NCI-H2196 treated with DMSO at 0.1 percent for 48 hours (cell line): ENCODE measurements around the gene SNPH.

Source experiments
- DNase-seq: peaks from one replicate; lab custom pipeline; 2025; ENCODE audit not compliant: unreplicated experiment; lab: John Stamatoyannopoulos, UW

The SNPH gene

DNA sequence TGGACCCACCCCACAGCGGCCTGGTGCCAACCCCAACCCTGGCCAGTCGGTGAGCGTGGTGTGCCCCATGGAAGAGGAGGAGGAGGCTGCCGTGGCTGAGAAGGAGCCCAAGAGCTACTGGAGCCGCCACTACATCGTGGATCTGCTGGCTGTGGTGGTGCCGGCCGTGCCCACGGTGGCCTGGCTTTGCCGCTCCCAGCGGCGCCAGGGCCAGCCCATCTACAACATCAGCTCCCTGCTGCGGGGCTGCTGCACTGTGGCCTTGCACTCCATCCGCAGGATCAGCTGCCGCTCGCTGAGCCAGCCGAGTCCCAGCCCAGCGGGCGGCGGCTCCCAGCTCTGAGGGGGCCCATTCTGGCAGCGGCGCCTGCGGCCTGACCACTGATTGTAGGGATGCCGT lies 39.6 kb downstream of the SNPH start:
- DNase-seq: no peak

DNA sequence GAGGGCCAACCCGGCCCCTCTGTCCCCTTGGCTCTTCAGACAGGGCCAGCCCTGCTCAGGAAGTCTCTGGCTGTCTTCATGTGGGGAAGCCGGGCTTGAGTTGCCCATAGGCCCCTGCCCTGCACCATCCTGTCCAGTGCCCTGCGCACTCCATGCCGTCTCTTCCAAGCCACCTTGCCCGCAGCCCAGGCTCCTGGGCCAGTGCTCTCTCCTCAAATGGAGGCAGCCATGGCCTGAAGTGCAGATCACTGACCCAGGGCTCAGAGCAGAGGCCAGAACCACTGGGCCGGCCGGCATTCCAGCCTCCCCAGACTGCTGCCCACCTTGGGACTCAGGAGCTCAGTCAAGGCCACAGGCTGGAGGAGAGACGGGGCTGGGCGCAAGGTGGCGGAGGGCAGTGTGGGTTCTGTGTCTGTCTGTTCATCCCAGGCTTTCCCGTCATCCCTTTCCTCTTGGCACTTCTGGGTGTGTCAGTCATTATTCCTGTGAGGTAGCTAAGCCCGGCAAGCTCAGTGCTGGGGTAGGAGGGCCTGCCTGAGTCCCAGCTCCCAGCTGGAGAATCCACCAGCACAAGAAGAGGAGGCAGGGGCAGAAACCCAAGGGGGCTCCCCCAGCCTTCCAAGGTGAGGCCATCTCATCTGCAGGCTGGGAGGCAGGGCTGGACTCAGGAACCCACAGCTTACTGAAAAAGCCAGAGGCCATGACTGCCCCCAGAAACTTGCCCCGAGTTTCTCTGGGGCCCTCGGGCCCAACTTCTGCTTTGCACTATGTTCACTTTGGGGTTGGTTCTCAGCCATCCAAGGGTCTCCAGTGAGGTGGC lies 40.4 kb downstream of the SNPH start:
- DNase-seq: no peak

DNA sequence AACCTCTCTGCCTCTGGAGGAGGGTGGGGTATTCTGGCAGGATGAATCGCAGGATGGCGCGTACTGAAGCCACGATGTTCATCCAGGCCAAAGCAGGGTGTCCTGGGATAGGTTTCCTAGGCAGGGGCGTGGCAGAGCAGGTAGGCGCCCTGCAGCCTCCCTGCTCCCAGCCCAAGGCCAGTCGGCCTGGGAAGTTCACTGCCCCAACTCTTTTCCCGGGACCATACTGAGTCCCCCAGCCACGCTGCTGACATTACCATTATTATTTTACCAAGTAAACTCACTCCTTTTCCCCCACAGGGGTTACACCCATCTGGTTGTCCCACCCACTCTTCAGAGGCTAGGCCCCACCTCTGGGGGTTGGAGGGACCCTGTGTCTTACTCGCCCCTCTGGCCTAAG lies 41.1 kb downstream of the SNPH start:
- no peak for DNase-seq

DNA sequence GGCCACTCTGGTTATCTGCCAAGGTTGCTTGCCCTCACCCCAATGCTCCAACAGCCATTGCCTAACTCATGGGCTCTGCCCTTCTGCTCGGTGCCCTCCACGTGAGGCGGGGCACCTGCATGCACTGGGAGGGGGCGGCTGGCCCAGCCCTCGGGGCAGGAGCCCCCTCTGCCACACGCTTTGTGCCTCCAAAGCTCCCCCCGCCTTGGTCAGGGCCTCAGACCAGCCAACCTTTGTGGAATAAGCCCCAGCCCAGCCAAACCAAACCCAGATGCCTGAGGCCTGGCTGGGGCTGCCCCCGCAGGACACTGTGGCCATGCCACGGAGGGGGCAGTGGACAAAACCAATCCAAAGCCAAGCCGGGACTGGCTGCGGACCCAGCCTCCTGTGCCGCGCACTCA lies 41.5 kb downstream of the SNPH start:
- DNase-seq: no peak

DNA sequence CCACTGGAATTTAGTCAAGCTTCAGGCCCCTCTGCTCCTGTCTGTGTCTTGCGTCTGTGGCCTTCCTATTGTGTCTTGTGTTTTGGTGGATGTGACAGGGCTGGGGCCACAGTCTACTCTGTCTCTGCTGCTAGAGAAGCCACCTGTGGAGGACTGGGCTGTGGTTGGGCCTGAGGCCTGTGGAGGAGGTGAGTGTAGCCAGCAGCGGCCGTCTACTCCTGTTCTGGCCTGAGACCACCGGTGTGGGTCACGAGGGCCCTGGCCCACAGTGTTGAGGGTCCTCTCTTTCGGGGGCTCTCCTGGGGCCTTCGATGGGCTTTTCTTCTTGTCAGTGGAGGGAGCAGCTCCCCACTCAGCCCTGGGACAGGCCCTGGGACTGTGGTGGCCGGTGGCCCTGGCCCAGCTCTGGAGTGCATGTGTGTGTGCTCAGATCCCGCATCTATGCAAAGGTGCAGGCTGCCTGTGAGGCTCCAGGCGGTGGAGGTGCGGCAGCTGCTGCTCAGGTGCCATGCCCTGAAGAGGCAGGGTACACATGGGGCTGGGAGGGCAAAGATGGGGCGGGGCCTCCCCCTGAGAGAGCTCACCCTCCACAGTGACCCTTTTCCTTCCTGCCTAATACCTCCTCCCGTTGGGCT lies 42.1 kb downstream of the SNPH start:
- no peak for DNase-seq

DNA sequence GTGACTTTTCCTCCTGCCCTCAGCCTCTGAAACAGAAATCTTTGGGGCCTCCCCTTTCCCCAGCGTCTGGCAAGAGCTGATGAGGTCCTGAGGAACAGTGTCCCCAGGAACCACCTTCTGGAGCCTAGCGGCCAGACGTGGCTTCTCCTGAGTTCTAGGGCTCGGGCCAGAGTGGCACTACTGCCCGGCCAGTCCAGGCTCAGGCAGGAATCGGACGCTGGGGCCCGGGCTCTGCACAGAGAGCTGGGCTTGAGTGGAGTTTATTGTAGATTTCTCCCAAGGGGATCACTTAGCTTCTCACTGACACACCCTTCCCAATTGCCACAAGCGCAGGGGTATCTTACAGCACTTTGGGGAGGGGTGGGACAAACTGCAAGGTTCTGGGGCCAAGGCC lies 42.6 kb downstream of the SNPH start:
- DNase-seq: no peak

DNA sequence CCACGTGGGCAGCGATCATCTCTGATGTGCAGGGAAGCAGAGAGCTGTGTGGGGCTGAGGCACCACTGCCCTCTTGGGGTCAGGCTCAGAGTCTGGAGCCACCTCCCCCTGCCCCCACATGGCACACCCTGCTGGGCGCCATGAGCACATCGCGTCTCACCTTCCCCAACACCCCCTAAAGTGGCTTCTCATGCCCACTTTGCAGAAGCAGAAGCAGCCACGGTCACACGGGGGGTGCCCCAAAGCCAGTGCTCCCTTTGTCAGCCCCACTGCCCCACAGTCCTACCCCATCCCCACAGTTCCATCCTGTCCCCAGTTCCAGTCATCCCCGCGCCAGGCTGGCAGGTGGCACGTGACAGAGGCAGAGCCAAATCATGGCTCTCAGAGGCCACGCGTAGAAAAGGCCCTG lies 43.3 kb downstream of the SNPH start:
- DNase-seq: no peak

DNA sequence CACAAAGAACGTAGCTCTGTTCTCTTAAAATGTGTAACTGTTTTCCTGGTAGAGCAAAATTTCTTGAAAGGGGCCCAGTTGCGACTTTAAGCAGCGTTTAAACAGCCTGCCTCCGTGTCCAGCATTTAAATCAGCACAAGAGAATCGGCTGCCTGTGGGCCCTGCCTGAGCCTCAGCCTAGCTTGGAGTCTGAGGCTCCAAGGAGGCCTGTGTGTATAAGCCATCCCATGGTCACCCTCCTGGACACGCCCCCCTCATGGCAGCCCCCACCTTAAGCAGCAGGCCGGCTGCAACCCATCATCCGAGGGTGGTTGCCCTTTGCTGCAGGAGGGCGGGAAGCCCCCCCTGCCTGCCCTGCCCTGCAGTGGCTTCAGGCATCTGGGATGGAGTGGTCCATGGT lies 44.0 kb downstream of the SNPH start:
- DNase-seq: no peak

DNA sequence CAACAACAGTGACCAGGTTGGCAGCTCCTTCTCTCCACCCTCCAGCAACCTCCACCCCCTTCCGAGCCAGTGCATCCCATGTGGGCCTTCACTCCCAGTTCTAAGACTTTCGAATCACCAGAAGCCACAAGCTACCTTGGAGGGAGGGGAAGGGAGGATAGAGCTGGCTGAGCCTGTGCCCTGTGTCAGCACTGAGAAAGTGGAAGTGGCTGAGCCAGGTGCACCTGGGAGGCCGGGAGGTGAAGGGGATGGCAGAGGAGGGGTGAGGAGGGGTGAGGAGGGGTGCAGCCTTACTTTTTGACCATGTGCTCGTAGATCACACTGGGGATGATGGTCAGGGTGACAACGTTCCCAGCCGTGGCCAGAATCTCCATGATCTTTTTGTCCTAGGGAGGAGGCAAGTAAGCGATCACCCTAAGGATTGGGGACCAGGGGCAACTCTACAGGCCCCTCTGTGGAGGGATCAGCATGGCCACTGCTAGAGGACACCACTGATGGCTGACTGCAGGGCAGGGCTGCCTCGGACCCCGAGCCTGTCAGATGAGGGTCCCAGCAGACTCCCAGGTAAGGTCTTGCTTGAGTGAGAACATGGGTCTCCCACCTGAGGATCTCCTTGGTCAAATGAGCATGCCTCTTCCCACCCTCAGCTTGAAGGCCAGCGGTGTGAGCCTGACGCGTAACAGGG lies 44.6 kb downstream of the SNPH start:
- no peak for DNase-seq

DNA sequence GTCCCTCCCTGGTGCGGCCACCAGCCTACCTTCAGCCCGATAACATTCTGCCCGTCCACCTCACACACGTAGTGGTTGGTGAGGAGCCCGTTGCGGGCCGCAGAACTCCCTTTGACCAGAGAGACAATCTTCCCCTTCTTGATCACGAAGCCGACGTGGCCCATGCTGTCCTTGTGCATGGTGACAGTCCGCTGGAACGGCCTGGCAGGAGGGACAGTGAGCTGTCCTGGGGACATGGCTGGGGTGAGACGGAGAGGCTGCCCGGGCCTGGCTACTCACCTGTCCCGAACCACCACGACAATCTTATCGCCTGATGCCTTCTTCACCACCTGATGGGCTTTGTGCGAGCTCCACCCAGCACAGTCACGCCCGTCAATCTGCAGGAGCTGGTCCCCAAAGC lies 46.2 kb downstream of the SNPH start:
- no peak for DNase-seq

DNA sequence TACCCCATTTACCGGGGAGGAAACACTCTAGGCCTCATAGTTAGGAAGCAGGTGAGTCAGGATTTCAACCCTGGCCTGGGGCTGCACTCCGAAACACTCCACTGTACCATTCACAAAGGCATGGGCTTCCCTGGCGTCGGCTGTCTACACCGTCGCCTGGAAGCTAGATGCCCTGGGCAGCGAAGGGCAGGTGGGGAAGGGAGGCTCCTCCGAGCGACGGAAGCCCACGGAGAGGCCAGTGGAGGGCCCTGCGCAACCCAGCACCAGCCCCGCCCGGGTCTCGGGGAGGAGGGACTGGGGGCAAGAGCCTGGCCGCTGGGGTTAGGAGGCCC lies 46.8 kb downstream of the SNPH start:
- DNase-seq: no peak

DNA sequence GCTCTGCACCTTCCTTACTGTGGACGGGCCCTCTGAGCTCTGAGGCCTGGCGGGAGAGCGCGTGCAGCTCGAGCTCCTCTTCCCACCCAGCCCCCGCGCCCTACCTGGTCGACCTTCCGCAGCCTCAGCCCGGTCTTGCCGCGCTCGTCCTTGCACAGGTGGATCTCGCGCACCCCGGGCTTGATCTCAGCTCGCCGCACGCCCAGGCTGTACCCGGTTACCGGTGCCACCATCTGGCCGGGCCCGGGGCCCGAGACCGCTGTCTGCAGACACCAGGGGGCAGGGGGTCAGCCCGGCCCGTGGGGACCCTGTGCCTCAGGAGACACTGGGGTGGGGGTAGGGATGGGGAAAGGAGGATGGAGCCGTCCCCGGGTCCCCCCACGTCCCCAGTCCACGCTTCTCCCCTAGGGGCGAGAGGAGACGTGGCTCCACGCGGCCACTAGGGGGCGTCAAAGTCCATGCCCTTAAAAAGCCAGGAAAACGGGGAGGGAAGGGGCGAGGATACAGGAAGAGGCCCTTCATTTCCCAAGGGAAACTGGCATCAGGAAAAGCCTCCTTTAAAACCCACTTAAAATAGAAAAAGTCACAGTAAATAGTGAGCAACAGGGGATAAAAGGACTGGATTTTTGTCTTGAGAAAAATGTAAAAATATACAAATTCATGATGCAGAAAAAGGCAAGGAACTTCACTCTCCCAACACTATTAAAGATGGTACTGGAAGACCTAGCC lies 47.3 kb downstream of the SNPH start:
- DNase-seq: peak; percentile 49

DNA sequence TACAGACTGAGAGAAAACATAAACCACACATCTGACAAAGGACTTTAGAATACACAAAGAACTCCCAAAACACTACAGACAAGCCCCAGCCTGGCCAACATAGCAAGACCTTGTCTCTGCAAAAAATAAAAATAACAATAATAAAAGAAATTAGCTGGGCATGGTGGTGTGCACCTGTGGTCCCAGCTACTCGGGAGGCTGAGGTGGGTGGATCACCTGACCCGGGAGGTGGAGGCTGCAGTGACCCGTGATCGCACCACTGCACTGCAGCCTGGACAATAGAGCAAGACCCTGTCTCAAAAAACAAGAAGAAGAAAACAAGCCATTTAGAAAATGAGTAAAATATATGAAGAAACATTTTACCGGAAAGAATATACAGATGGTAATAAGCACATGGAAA lies 49.7 kb downstream of the SNPH start:
- no peak for DNase-seq

DNA sequence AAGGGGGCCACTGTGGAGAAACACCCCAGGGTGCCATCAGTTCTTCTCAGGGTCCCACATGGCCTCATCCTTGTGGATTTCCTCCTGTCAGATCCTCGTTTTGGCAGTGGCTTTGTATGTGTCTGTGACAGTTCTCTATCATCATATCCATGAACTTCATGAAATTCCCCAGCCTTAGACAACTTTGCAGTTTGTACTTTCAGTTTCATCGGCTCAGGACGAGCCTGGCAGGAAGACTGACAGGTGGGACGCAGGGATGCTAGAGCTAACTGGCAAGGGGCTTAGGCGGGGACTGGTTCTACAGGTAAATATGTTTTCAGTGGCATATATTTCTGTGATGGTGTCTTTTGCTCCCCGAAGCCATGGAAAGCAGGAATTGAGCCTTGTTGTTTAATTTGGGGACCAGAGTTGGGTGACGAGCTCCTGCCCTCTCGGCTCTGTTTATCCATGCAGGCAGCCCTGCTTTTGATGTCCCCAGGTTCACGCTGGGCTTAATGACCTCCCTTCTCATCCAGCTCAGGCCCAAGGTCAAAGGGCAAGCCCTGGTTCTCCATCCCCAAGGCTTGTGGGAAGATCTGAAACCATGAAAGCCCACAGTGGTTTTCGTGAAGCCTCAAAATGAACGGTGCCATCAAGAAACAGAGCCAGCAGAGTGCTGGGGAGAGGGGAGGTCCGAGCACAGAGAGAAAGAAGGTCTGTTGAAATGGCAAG lies 51.6 kb downstream of the SNPH start:
- DNase-seq: no peak

DNA sequence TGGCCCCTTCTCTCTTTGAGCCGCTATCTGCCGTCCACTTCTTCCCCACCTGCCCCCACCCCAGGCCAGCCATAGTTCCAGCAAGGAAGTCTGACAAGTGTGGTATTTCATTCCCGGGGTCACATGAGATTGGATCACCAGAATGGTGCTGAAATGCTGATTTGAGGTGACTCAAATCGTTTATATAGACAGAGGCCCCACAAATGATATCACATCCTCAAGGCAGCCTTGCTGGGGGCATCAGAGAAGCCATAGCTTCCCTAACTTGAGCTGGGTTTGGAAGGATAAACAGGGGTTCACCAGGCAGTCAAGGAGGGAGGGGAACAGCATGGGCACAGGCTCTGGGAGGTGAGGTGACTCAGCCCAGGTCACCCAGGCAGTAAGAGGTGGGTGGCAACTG lies 53.0 kb downstream of the SNPH start:
- no peak for DNase-seq

DNA sequence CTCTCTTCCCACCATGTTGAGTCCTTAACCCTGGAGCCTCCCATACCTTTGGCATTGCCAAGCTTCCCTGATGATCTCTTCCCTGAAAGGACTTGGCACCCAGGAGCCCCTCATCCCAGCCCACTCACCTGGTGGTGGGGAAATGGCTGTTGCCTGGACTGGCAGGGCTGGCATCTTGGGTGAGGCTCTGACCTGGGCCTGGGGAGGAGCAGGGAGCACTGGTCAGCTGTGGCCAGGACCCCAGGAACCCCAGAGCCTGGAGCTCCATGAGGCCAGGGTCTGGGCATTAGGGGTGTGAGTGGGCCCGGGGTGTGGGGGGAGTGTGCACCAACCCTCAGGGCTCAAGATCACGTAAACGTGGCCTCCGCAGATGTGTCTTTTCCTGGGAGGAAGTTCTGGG lies 53.4 kb downstream of the SNPH start:
- no peak for DNase-seq

DNA sequence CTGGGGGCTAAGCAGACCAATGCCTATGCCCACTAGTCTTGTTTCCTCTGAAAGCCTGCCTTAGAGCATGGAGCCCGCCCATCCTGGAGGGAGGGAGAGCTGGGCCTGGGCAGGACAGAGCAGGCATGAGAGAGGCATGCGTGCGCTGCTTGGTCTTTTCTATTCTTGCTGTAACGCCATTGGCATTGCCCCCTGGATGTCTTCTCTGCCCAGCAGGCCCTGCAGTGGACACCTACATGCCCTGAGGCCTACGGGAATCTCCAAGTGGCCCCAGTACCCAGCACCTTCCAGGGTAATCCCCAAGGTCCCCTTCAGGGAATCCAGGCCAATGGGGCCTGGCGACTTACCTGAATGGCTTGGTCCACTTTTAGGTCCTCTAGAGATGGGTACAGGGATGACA lies 53.9 kb downstream of the SNPH start:
- DNase-seq: no peak

DNA sequence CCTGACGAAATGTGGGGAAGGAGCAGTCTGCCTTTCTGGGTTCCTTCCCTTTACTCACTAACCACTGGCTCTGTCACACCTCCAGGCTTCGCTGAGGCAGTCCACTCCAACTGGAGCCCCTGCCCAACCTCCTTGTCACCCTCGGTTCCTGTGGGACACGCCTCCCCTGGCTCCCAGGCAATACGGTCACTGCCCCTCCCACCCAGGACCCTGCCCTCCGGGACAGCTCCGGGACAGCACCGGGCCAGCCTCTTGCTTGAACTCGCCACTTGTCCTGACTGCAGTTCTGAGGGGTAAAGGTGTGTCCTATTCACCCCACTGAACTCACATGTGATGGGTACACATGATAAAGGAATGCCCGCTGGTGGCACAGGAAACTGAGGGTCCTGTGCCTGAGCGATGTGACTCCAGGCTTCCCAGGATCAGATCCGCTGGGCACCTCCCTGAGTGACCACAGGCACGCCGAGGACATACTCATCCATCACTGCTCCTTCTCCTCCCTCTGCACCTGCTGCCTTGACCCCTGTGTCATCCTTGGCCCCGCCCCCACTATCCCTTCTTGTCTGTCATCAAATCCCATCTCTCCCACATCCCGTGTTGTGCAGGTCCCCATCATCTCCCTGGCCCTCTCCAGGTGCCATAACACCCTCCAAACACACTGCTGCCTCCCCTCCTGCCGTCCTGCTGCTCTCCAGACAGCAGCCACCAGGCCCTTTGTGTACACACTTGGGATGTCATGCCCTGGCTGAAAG lies 55.0 kb downstream of the SNPH start:
- DNase-seq: no peak

DNA sequence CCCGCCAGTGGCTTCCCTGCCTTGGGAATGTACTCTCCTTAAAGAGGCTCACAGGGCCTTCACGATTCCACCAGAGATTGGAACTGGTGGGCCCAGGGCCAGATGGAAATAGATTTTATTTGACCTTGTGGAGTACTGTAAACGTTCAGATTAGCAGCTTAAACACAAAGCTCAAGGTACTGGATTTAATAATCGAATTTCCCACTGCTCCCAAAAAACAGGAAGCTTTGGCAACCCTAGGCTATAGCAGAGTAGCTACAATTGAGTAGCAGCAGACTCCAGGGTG lies 55.5 kb downstream of the SNPH start:
- no peak for DNase-seq

DNA sequence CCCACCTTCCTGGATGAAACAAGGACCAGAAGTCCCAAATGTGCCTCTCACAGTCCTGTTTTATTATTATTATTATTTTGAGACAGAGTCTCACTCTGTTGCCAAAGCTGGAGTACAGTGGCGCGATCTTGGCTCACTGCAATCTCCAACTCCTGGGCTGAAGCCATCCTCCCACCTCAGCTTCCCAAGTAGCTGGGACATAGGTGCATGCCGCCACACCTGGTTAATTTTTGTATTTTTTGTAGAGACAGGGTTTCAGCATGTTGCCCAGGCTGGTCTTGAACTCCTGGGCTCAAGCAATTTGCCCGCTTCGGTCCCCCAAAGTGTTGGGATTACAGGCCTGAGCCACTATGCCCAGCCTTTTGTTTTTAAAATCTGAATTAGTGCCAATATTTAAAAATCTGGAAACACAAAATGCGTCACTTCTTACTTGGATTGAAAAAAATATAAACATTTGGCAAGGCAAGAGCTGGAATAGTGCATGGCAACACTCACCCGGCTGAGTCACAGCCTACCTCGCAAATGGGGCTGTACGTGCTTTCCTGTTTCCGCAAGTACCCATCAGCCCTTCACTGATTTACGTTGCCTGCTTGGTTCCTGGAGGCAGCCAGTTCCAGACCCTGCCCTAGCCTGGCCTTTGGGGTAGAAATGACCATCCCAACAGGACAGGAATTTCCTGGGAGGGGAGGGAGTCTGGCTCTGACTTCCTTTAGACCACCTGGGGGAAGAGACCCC lies 56.6 kb downstream of the SNPH start:
- DNase-seq: no peak
